ENCODE data around the gene MYL10. TPM values are rescaled to one million over a fixed set of nuclear protein-coding genes. Genes with fewer than 3 reads are reported as not detected.

Gene MYL10
- not detected for total RNA-seq

- DNase-seq (ENCODE audit: low spot score in 2 of 2), result no peak
- 78 to 79% methylated on average over 8 of the region's 8 CpGs for WGBS, 2 donors
- no peak for TF ChIP-seq POLR2A (IDR thresholded peaks at IDR 0.05)
- no peak for TF ChIP-seq CTCF (IDR thresholded peaks at IDR 0.05)
- H3K4me3 ChIP-seq (ENCODE audit: low read depth, poor library complexity, severe bottlenecking), result no peak within 1 kb of the TSS
- intact Hi-C loops (cut with DNase I; ENCODE audit: low total_unique reads), result no loop called here
Observed at GRCh38 chr7:101629171-101629570, at the start of gene MYL10. TSS of gene MYL10 (minus strand) at chr7:101629296. CDS start at chr7:101629118, 178 bp downstream.

- intact Hi-C loops (cut with DNase I; ENCODE audit: low total_unique reads), result no loop called here
- no peak overlapping the region for H3K4me3 ChIP-seq (ENCODE audit: low read depth, poor library complexity, severe bottlenecking)
- no peak for DNase-seq (ENCODE audit: low spot score in 2 of 2)
- 63 to 77% methylated on average over 9 of the region's 9 CpGs for WGBS, 2 donors
- TF ChIP-seq POLR2A (IDR thresholded peaks at IDR 0.05) (no peak), CTCF (IDR thresholded peaks at IDR 0.05) (no peak)
Observed at GRCh38 chr7:101678658-101679057, 49.6 kb upstream of the MYL10 start.

GRCh38 chr7:101677797-101678479 is 48.8 kb upstream of the MYL10 start:
- DNase-seq (ENCODE audit: low spot score in 2 of 2), result no peak
- H3K4me3 ChIP-seq (ENCODE audit: low read depth, poor library complexity, severe bottlenecking), result no peak overlapping the region
- TF ChIP-seq CTCF (IDR thresholded peaks at IDR 0.05), result no peak
- no peak for TF ChIP-seq POLR2A (IDR thresholded peaks at IDR 0.05)
- intact Hi-C loops (cut with DNase I; ENCODE audit: low total_unique reads), result no loop called here
- WGBS, 2 donors, result 80 to 84% methylated on average over 14 of the region's 14 CpGs

DNA sequence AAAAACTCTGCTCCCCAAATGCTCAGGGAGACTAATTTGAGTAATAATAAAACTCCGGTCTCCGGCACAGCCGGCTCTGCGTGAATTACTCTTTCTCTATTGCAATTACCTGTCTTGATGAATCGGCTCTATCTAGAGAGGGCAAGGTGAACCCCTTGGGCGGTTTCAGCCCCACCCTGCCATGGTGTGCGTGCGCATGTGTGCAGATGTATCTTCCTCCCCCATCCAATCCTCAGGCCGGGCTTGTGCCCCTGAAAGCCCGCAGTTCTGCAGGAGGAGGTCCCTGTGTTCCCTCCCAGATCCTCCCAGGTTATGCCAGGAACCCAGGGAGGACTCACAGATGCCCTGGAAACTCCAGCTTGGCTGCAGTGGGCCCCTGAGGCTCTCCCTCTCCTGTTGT is 48.3 kb upstream of the MYL10 start:
- 48 to 55% methylated on average over 10 of the region's 10 CpGs for WGBS, 2 donors
- H3K4me3 ChIP-seq (ENCODE audit: low read depth, poor library complexity, severe bottlenecking), result no peak overlapping the region
- intact Hi-C loops (cut with DNase I; ENCODE audit: low total_unique reads), result no loop called here
- TF ChIP-seq POLR2A (IDR thresholded peaks at IDR 0.05) (no peak), CTCF (IDR thresholded peaks at IDR 0.05) (no peak)
- DNase-seq (ENCODE audit: low spot score in 2 of 2), result no peak

DNA sequence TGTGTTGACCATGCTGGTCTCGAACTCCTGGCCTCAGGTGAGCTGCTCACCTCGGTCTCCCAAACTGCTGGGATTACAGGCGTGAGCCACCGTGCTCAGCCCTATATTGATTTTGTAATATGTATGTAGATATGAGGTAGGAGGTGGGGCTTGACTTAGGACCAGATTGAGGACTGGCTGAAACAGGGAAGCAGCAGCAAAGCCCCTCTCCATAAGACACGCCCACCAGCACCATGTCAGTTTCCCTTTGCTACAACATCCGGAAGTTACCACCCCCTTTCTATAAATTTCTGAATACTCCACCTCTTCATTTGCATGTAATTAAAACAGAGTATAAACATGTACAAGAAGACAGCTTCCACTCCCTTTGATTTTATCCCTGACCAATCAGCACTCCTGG is 47.9 kb upstream of the MYL10 start:
- TF ChIP-seq POLR2A (IDR thresholded peaks at IDR 0.05) (no peak), CTCF (IDR thresholded peaks at IDR 0.05) (no peak)
- H3K4me3 ChIP-seq (ENCODE audit: low read depth, poor library complexity, severe bottlenecking), result no peak overlapping the region
- intact Hi-C loops (cut with DNase I; ENCODE audit: low total_unique reads), result no loop called here
- no peak for DNase-seq (ENCODE audit: low spot score in 2 of 2)
- 67 to 73% methylated on average over 6 of the region's 6 CpGs for WGBS, 2 donors

DNA sequence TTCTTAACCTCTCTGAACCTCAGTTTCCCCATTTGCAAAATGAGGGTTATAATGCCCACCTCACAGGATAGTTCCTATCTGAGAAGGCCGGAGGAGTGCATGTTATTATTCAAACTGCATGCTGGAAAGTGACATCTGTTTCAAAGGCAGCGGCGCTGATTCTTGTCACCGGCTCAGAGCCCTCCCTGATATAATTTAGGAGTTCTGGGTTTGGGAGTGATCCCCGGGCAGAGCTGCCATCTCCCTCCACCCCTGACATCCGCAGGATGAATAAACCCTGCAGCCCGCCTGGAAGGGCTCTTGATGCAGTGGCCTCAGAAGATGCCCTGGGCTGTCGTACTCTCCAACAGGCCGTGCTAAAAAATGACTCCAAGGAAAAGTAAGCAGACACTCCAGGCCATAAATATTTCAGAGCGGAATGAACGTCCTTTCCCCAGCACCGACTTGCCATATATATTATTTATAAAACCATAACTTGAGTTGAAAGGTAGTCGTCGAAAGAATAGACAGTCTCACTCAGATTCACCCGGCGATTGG is 47.0 kb upstream of the MYL10 start:
- intact Hi-C loops (cut with DNase I; ENCODE audit: low total_unique reads), result no loop called here
- H3K4me3 ChIP-seq (ENCODE audit: low read depth, poor library complexity, severe bottlenecking), result no peak overlapping the region
- TF ChIP-seq POLR2A (IDR thresholded peaks at IDR 0.05), result no peak
- TF ChIP-seq CTCF (IDR thresholded peaks at IDR 0.05), result no peak
- WGBS, 2 donors, result 76 to 79% methylated on average over 16 of the region's 16 CpGs
- DNase-seq (ENCODE audit: low spot score in 2 of 2), result no peak

Measured in lower leg skin (tissue), 4 donors.